HPDE6-E6E7 (cell line): ENCODE data around the gene AMY2A.
"Not testable (repeated sequence)": the region's sequence is repeated elsewhere in the genome, so short reads cannot be mapped to it uniquely, and the experiment has no call there.

Experiments used
- DNase-seq: peaks from one replicate; pipeline ENCODE4 v3.0.0; 2011; ENCODE audit warnings: missing footprints; ENCODE audit errors: extremely low spot score

Gene AMY2A

GRCh38 chr1:103616994-103617477 is at the start of gene AMY2A:
TSS of gene AMY2A (plus strand) at chr1:103617427. CDS start at chr1:103617441, 14 bp downstream.
- not testable (repeated sequence) for DNase-seq

DNA sequence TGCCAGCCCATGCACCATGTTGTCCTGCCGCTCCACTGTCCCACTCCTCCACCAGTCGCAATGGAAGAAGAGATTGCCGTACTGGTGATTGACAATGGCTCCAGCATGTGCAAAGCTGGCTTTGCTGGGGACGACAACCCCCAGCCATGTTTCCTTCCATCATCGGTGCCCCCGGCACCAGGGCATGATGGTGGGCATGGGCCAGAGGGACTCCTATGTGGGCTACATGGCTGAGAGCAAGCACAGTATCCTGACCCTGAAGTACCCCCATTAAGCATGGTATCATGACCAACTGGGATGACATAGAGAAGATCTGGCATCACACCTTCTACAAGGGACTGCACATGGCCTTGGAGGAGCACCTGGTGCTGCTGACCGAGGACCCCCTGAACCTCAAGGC is 47.7 kb upstream of the AMY2A start:
- no peak for DNase-seq

- DNase-seq = not testable (repeated sequence)
Observed at GRCh38 chr1:103571289-103571688, 45.9 kb upstream of the AMY2A start, which contains the start of gene AMY2B. TSS of gene AMY2B (plus strand) at chr1:103571589. CDS start at chr1:103571603, 14 bp downstream.

DNA sequence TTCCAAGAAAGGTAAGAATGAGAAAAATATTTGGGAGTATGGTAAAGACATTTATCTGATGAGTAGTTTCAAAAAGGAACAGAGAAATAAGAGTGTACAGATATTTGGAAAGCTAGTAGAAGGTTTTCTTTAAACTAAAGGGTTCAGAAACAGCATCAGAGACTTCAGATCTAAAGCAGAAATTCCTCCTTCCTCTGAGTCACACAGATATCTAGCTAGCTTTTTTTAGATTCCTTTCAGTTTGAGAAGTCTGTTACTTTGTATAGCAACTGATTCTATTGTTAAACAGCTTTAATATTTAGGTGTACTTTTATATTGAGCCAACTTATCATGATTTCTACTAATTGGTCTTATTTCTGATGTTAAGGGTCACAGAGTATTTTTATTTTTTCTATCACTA is 41.2 kb upstream of the AMY2A start:
- DNase-seq = no peak

- not testable (repeated sequence) for DNase-seq
Observed at GRCh38 chr1:103576784-103577183, 40.4 kb upstream of the AMY2A start.

GRCh38 chr1:103582464-103582863 is 34.8 kb upstream of the AMY2A start:
- no peak for DNase-seq

DNA sequence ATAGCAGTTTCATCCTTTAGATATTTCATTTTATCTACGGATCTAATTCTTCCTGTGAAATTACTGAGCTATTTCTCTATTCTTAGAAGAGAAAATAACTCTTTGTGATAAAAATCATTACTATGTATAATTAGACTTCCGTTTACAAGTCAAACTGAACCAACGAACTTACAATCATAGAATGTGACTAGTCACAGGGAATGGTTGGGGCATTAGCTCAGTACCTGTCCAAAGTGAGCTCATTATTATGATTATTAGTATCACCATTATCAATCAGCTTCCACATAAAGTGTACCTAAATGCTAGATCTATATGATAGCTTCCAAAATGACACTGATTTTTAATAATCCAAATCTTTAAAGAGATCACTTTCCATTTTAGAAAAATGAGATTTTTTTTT is 33.3 kb upstream of the AMY2A start:
- DNase-seq = no peak

- no peak for DNase-seq
Observed at GRCh38 chr1:103584537-103584936, 32.7 kb upstream of the AMY2A start.

GRCh38 chr1:103602740-103603139 is 14.5 kb upstream of the AMY2A start:
- DNase-seq = not testable (repeated sequence)

DNA sequence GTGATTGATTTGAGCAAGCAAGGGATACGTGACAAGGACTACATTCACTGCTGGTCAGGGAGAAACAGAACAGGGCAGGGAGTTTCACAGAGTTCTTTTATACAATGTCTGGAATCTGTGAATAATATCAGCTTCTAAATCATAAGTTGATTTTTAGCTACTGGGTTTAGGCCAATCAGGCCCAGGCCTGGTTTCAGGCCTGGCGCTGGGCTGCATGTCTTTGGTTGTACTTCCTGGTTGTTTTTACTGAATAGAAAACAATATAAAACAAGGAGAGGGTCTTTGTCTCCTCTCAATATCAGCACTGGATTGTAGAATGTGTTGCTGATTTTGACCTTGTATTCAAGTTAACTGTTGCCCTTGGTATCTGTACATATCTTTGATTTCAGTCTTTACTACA is 865 bp upstream of the AMY2A start:
- DNase-seq = no peak

DNA sequence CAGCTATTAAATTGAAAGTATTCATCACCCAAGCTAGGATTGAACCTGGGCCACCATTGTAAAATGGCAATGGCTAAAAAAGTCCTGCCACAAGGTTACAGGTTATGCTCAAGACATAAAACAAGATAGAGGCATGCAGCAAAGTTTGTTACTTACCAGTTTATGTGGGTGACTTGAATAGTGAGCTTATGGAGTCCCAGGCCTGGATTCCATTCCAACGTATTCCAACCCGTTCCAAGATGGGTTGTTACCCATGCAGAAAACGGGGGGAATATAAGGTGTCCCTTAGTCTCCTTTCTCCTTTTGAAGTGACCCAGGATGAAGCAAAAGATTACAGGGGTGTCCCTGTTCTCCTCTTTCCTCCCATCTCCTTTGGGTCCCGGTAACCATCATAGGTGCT is 10.2 kb downstream of the AMY2A start:
- not testable (repeated sequence) for DNase-seq

- not testable (repeated sequence) for DNase-seq
Observed at GRCh38 chr1:103641194-103641593, 24.0 kb downstream of the AMY2A start.

DNA sequence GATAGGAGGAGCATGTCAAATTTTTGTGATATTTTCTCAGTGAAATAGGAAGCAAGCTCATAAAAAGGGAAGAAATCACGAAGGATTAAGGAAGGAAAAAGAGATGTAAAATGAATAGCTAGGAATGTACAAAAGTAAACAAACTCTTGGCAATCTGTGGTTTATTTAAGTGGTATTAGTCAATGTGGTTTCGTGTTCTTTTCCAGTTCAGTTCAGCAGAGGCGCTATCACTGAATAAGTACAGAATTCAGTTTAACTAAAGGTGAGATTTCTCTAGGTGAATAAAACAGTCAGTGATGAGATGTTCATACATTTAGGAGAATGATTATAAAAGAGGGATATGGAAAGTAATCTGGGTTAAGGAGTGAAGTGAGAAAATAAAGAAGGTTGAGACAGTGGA is 26.7 kb downstream of the AMY2A start:
- not testable (repeated sequence) for DNase-seq

GRCh38 chr1:103650305-103650704 is 33.1 kb downstream of the AMY2A start:
- not testable (repeated sequence) for DNase-seq

GRCh38 chr1:103650889-103651288 is 33.7 kb downstream of the AMY2A start:
- DNase-seq = not testable (repeated sequence)

GRCh38 chr1:103654133-103654532 is 36.9 kb downstream of the AMY2A start:
- DNase-seq = not testable (repeated sequence)

DNA sequence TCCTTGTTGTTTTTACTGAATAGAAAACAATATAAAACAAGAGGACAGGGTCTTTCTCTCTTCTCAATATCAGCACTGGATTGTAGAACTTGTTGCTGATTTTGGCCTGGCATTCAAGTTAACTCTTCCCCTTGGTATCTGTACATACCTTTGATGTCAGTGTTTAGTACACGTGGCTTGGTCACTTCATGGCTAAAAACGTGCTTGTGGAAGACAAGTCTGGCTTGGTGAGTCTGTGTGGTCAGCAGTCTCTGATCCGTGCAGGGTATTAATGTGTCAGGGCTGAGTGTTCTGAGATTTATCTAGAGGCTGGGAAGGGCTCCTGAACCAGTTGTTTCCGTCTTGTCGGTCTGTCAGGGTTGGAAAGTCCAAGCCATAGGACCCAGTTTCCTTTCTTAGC is 38.2 kb downstream of the AMY2A start, which contains the start of gene AMY1A:
TSS of gene AMY1A (plus strand) at position 301 of the 400 bp plus-strand sequence. CDS start 571 bp downstream, outside the sequence.
- not testable (repeated sequence) for DNase-seq
